MG63 (cell line): ENCODE measurements around the gene NUP98. TPM values are rescaled to one million over a fixed set of nuclear protein-coding genes. Genes with fewer than 3 reads are reported as not detected.

ENCODE experiments used
- DNase-seq: peaks from one replicate; pipeline ENCODE4 v3.0.0-alpha.2; 2020
- H3K27me3 ChIP-seq: fragments of 250-450 bp; sonication (Bioruptor Pico); 2 replicates; pipeline ENCODE4 v1.5.1; 2020; ENCODE audit warnings: mild to moderate bottlenecking, moderate library complexity
- H3K36me3 ChIP-seq: fragments of 250-450 bp; sonication (Bioruptor Pico); 2 replicates; pipeline ENCODE4 v1.5.1; 2020; ENCODE audit warnings: mild to moderate bottlenecking, moderate library complexity
- H3K4me3 ChIP-seq: fragments of 250-450 bp; sonication (Bioruptor Pico); 2 replicates; pipeline ENCODE4 v1.5.1; 2020; ENCODE audit warnings: mild to moderate bottlenecking, moderate library complexity
- H3K9me3 ChIP-seq: fragments of 250-450 bp; sonication (Bioruptor Pico); 2 replicates; pipeline ENCODE4 v1.5.1; 2020; ENCODE audit warnings: mild to moderate bottlenecking, moderate library complexity
- total RNA-seq: library from RNA; depleted of rRNA; stranded (reverse); fragments of >200 nt; shearing (Covaris generic); gene quantifications from 2 replicates; pipeline ENCODE4 v1.2.3, GENCODE V29; 2014; ENCODE audit warnings: low replicate concordance; rRNA removed

The NUP98 gene
- 99.7 and 106 TPM in 2 replicates for total RNA-seq

GRCh38 chr11:3797329-3798090, at the start of gene NUP98:
TSS of gene NUP98 (minus strand) at chr11:3797554. CDS start at chr11:3782117, 15,437 bp downstream.
- H3K36me3 ChIP-seq: peaks cover 17% of the 10 kb centered on the region
- H3K9me3 ChIP-seq: no peaks in the 10 kb centered on the region
- DNase-seq: peak; percentile 98
- H3K27me3 ChIP-seq: no peaks in the 10 kb centered on the region
- H3K4me3 ChIP-seq: peak within 1 kb of the TSS; percentile 91

DNA sequence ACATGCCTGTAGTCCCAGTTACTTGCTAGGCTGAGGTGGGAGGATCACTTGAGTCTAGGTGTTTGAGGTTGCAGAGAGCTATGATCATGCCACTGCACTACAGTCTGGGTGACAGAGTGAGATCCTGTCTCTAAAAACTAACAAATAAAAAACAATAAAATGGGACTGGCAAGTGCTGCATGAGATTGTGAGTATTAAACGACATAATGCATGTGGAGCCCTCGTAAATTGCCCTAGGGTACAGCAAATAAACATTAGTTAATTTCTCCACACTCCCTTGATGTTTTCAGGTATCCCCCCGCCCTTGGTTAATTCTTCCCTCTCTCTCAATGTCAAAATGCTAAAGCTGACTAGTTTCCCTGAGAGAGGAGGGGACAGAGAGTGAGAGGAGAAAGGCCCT, 48.3 kb upstream of the NUP98 start:
- no peak overlapping the region for H3K4me3 ChIP-seq

GRCh38 chr11:3845246-3845645, 47.9 kb upstream of the NUP98 start:
- H3K9me3 ChIP-seq: no peaks in the 10 kb centered on the region

More for the DNA sequence above, 48.3 kb upstream of the NUP98 start:
- no peak for DNase-seq
- Histone ChIP-seq H3K27me3 (no peaks in the 10 kb centered on the region), H3K36me3 (no peaks in the 10 kb centered on the region), H3K9me3 (no peaks in the 10 kb centered on the region)

DNA sequence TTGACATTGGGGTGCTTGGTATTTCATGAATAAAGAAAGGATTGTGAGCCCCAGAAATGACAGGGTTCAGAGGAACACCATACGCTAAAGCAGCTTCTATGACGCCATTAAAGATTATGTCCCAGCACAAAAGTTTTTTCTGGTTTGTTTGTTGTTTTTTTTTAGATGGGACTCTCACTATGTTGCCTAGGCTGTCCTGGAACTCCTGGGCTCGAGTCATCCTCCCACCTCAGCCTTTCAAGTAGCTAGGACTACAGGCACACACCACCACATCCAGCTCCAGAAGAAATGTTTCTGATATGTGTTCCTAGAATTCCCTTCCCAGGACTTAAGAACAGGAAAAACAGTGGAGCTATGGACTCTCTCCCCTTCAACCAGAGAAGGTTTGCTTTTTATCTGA, 46.0 kb upstream of the NUP98 start:
- Histone ChIP-seq H3K27me3 (no peaks in the 10 kb centered on the region), H3K4me3 (no peak overlapping the region), H3K9me3 (no peaks in the 10 kb centered on the region), H3K36me3 (no peaks in the 10 kb centered on the region)
- DNase-seq: no peak

More at GRCh38 chr11:3845246-3845645, 47.9 kb upstream of the NUP98 start:
- H3K27me3 ChIP-seq: no peaks in the 10 kb centered on the region
- no peak overlapping the region for H3K4me3 ChIP-seq
- DNase-seq: no peak
- no peaks in the 10 kb centered on the region for H3K36me3 ChIP-seq

- DNase-seq: peak; percentile 81
- Histone ChIP-seq H3K36me3 (no peaks in the 10 kb centered on the region), H3K4me3 (peak overlapping the region; percentile 62), H3K9me3 (no peaks in the 10 kb centered on the region), H3K27me3 (no peaks in the 10 kb centered on the region)
Observed at GRCh38 chr11:3841426-3842350, 44.3 kb upstream of the NUP98 start.

DNA sequence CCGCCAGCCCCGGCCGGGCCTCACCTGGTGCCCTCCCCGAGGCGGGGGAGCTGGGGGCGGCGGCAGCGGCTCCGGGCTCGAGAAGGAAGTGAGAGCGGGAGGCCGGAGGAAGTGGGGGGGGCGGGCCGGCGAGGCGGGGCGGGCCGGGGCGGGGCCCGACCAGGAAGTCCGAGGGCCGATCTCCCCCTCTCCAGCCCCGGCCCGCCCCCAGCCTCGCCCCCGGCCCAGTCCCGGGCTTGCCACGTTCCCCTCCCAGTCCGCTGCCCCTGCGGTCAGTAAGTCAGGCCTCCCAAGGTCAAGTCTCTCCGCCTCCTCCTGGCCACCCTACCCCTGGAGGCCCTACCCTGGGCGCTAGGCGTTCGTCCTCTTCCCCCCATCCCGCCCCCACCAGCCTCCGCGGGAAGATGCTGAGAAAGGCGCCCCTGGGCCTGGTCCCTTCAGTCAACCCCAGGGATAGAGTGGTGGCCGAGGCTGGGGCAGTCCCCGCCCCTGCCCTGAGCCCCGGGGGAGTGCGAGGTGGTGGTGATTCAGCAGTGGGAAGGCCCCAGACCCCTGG, 43.6 kb upstream of the NUP98 start, which contains the start of gene RHOG:
Gene RHOG (minus strand): TSS at position 90 of the 556 bp plus-strand sequence. CDS start 12,821 bp downstream, outside the sequence.
- no peaks in the 10 kb centered on the region for H3K36me3 ChIP-seq
- no peaks in the 10 kb centered on the region for H3K9me3 ChIP-seq
- no peaks in the 10 kb centered on the region for H3K27me3 ChIP-seq
- DNase-seq: peak; percentile 92
- peak within 1 kb of the TSS; percentile 62 for H3K4me3 ChIP-seq

DNA sequence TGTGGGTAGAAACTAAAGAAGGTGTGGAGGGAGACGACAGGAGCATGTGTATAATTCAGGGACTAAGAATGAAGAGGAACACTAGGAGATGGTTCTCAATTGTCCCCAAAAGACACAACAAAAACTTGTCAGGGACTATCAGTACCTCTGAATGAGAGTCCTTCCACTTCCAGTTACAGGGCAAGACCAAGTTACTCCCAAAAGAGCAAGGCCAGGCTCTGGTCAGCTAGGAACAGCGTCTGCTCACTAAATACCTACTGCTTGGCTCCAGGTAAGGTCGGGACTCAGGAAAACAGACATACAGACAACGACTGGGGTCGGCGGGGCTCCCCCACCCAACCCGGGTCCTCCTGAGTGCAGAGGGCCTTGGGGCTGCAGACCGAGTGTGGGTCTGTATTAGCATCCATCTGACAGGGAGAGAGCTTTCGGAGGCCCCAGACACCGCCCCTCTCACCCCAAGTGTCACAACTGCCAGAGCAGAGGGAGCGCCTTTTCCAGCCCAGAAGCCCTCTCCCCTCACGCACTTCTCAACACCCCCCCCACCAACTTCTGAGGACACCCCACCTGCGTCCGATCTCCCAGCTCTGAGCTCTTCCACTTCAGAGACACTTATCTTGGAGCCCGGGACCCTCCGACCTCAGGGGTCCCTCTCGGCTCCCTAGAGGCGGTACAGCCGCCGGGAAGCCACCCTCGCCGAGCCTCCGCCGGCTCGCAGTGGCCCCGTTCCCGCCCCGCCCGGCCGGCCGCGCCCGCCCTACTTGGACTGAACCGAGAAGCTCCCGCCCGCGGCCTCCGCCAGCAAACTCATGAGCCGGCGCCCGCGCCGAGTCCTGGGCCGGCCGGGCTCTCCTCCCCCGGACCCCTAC, 42.9 kb upstream of the NUP98 start:
- H3K9me3 ChIP-seq: no peaks in the 10 kb centered on the region
- no peaks in the 10 kb centered on the region; the same call in 1 of the 2 replicates for H3K36me3 ChIP-seq
- no peak for DNase-seq
- H3K27me3 ChIP-seq: no peaks in the 10 kb centered on the region
- peak overlapping the region; percentile 62 for H3K4me3 ChIP-seq

DNA sequence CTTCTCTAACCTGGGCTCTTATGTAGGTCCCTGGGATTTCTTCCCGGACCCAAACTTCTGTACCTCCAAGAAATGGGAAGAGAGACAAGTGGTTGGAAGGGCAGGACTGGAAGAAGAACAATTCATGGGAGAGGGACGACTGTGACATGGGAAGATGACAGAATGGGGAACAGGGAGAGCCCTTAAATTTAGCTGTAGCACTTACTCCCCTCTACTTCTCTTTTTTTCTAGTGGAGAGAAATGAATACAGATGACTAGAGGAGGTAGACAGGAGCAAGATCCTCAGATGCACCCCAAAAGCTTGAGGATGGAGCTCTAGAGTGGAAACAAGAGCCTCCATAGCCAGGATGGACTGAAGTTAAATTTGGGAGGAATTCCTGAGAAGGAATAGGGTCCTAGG, 41.1 kb upstream of the NUP98 start:
- Histone ChIP-seq H3K36me3 (peaks cover 3% of the 10 kb centered on the region; the same call in 1 of the 2 replicates), H3K4me3 (no peak overlapping the region), H3K9me3 (no peaks in the 10 kb centered on the region), H3K27me3 (no peaks in the 10 kb centered on the region)
- DNase-seq: no peak

DNA sequence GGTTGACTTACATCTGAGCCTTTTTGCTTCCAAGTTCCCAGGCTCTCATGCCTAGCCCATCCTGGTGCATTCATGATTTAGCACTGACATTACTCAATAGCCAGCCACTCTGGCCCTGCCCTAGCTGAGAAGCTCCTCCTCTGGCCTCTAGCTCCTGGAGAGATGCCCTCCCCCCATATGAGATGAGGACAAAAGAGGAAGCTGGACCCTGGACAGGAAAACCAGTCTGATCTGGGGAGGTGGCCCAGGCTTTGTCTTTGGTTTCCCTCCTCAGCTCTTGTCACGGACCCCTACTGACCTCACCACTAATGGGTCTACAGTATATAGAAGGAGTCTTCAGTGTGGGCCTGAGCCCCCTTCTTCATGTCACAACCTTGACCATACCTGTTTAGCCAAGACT, 40.4 kb upstream of the NUP98 start:
- Histone ChIP-seq H3K36me3 (peaks cover 3% of the 10 kb centered on the region; the same call in 1 of the 2 replicates), H3K9me3 (no peaks in the 10 kb centered on the region), H3K27me3 (no peaks in the 10 kb centered on the region), H3K4me3 (no peak overlapping the region)
- DNase-seq: no peak

GRCh38 chr11:3836903-3837302, 39.5 kb upstream of the NUP98 start:
- Histone ChIP-seq H3K9me3 (no peaks in the 10 kb centered on the region), H3K4me3 (no peak overlapping the region), H3K36me3 (peaks cover 3% of the 10 kb centered on the region; the same call in 1 of the 2 replicates), H3K27me3 (no peaks in the 10 kb centered on the region)
- no peak for DNase-seq

- H3K9me3 ChIP-seq: no peaks in the 10 kb centered on the region
- no peak overlapping the region for H3K4me3 ChIP-seq
- no peak for DNase-seq
- no peaks in the 10 kb centered on the region for H3K27me3 ChIP-seq
- peaks cover 3% of the 10 kb centered on the region; the same call in 1 of the 2 replicates for H3K36me3 ChIP-seq
Observed at GRCh38 chr11:3835751-3836150, 38.4 kb upstream of the NUP98 start.

GRCh38 chr11:3834664-3835461, 37.5 kb upstream of the NUP98 start:
- H3K27me3 ChIP-seq: no peaks in the 10 kb centered on the region
- no peaks in the 10 kb centered on the region for H3K9me3 ChIP-seq
- H3K36me3 ChIP-seq: peaks cover 8% of the 10 kb centered on the region; the same call in 1 of the 2 replicates
- no peak for DNase-seq
- no peak overlapping the region for H3K4me3 ChIP-seq

DNA sequence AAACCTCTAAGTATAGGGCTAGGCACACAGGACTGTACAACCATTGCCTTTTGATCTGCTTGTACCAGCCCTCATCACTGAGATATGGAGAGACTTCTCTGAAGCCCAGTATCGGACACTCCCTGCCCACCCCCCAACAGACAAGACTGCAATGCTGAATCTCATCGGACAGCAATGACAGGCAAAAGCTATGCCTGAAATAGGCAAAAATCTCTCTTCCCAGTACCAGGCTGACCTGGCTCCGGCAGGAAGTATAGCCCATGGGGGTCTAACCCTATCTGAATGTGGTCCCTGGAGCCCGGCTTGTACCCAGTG, 37.0 kb upstream of the NUP98 start:
- DNase-seq: no peak
- H3K27me3 ChIP-seq: no peaks in the 10 kb centered on the region
- H3K36me3 ChIP-seq: peaks cover 12% of the 10 kb centered on the region; the same call in 1 of the 2 replicates
- H3K9me3 ChIP-seq: no peaks in the 10 kb centered on the region
- H3K4me3 ChIP-seq: no peak overlapping the region

GRCh38 chr11:3833449-3833848, 36.1 kb upstream of the NUP98 start:
- no peak overlapping the region for H3K4me3 ChIP-seq
- H3K27me3 ChIP-seq: no peaks in the 10 kb centered on the region

DNA sequence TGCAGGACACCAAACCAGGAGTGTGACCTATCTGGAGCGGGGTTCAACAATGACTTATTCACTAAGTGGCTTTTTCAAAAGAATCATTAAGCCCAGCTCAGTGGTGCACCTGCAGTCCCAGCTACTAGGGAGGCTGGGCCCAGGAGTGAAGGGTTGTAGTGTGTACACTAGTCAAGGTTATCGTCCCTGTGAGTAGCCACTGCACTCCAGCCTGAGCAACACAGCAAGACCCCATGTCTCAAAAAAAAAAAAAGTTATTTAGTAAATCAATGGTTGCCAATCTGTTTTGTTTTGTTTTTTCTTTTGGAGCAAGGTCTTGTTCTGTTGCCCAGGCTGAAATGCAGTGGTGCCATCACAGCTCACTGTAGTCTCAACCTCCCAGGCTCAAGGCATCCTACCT, 35.5 kb upstream of the NUP98 start:
- Histone ChIP-seq H3K27me3 (no peaks in the 10 kb centered on the region), H3K4me3 (no peak overlapping the region), H3K9me3 (no peaks in the 10 kb centered on the region), H3K36me3 (peaks cover 12% of the 10 kb centered on the region; the same call in 1 of the 2 replicates)
- no peak for DNase-seq

More at GRCh38 chr11:3833449-3833848, 36.1 kb upstream of the NUP98 start:
- no peaks in the 10 kb centered on the region for H3K9me3 ChIP-seq
- H3K36me3 ChIP-seq: peaks cover 12% of the 10 kb centered on the region; the same call in 1 of the 2 replicates
- DNase-seq: no peak
